ENCODE results near the gene PFDN4.

Gene PFDN4

GRCh38 chr20:54267483-54268003 lies 59.7 kb downstream of the PFDN4 start:
- DNase-seq (ENCODE audit: low read depth), result no peak

GRCh38 chr20:54268941-54269340 lies 61.1 kb downstream of the PFDN4 start:
- no peak for DNase-seq (ENCODE audit: low read depth)
